HG02885 (cell line): ENCODE results near the gene POLDIP2.

Experiments
- ATAC-seq: cut with Tn5 transposase; IDR thresholded peaks from one replicate; pipeline ENCODE4 v1.9.1; 2021; ENCODE audit warnings: mild to moderate bottlenecking; ENCODE audit not compliant: unreplicated experiment, poor library complexity

POLDIP2 gene

DNA sequence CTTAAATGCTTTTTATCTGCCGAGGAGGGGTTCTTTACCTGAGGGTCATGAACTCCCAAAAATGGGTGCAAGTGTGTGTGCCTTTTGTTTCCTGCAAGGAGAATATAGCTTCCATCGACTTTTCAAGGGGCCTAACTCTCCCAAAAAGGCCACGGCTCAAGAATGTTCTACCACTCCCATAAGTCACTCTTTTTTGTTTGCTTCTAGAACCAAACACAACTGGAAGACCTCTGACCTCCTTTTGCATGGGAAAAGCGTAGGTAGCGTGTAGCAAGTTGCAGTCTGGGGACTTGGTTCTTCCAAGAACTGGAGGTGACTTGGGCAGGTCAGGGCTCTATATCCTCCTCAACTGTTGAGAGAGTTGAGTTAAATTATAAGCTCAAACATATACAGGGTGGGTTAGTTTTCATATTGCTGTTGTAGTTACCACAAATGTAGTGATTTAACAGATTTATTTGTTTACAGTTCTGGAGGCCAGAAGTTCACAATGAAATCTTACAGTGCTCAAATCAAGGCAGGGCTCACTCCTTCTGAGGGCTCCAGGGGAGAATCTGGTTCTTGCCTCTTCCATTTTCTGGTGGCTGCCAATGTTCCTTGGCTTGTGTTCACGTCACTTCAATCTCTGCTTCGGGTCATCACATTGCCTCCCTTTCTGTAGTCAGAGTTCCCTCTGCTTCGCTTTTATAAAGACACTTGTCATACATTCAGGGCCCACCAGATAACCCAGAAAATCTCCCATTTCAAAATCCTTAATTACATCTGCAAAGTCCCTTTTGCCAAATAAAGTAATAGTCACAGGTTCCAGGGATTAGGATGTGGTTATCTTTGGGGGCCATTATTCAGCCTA is 36.9 kb downstream of the POLDIP2 start:
- ATAC-seq: no peak

DNA sequence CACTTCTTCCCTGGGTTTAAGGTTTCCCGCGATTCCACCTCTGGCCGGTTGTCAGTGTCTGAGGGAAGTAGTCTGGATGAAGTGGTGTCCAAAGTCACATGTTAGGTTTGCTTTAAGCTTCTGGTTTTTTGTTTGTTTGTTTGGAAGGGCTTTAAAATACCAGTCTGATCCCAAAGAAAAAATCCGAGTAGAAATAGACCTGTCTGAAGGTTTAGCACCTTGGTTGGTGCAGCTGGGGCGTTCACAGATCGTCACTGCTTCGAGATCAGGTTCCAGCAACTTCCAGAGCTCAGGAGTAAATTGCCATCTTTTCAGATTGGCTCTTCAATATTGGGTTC is 37.8 kb downstream of the POLDIP2 start:
- no peak for ATAC-seq

GRCh38 chr17:28318759-28319597 is 38.3 kb downstream of the POLDIP2 start, which contains the start of gene TMEM97:
Gene TMEM97, plus strand, starts transcription at chr17:28319200. Its CDS starts 40 bp downstream, at chr17:28319240.
- peak; percentile 94 for ATAC-seq

GRCh38 chr17:28317966-28318758 is 39.2 kb downstream of the POLDIP2 start:
- ATAC-seq: peak; percentile 15

DNA sequence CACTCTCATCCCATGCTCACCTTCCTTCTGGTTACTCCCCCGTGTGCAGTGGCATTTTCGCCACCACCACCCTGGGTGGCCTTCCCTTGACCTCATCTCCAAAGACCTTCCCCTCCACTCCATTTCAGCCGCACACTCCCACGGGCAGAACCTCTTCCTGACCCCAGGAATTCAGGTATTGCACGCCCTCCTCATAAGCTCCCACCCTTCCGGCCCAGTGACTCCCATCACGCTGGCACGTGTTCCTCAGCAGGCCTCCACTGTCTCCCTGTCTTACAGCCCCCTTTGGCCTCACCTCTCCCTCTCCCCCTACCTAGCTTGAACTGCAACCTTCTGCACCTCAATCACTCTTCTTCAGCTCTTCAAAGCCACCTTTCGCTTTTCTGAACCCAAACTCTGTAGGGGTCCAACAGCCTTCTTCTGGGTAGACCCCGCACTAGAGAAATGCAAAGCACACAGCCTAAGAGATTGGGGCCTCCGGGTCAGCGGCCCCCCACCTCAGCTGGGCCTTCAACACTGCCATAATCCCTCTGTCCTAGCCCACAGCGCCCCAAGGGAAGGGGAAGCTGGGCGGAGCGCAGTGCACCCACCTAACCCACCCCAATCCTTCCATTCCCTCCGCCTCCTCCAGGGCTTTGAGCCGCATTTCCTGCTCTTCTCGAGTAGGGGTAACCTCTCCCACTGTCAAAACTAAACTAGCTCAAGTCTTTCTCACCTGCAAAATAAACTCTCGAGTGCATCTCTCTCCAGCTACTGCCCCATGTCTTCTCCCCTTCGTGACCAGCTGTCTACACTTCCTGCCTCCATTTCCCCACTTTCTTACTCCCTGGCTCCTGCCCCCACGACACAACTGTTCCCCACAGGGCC is 40.0 kb downstream of the POLDIP2 start:
- no peak for ATAC-seq

- no peak for ATAC-seq
Measured at GRCh38 chr17:28315846-28316705, 41.3 kb downstream of the POLDIP2 start.

DNA sequence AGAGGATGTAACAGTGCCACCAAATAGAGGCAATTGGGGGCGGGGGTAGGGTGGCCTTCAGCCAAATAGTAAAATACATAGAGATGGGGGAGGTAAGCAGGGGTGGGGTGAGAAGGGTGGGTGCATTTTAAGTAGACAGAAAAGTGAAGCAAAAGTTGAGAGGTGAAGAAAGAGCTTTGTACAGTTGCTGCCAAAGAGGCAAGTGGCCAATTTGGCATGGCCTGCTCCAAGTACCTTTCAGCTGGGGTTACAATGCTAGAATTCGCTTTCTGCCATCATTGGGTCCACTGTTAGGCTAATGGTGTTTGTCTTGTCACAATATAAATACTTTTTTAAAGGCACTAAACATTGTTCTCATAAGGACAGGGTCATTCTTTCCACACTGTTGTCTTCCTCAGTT is 43.5 kb downstream of the POLDIP2 start:
- no peak for ATAC-seq

GRCh38 chr17:28306954-28307401 is 50.3 kb downstream of the POLDIP2 start:
- no peak for ATAC-seq

DNA sequence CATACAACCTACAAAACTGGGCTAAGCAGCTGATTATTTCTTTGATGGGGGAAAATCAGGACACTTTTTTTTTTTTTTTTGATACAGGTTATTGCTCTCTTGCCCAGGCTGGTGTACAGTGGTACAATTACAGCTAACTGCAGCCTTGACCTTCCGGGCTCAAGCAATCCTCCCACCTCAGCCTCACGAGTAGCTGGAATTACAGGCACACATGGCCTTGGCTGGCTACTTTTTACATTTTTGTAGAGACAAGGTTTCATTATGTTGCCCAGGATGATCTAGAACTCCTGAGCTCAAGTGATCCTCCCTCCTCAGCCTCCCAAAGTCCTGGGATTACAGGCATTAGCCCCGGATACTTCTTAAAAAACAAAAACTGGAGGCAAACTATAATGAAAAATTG is 58.9 kb downstream of the POLDIP2 start:
- no peak for ATAC-seq
